ENCODE measurements around the gene SCGB1A1.
"Not testable (repeated sequence)": the region's sequence is repeated elsewhere in the genome, so short reads cannot be mapped to it uniquely, and the experiment has no call there.

DNA sequence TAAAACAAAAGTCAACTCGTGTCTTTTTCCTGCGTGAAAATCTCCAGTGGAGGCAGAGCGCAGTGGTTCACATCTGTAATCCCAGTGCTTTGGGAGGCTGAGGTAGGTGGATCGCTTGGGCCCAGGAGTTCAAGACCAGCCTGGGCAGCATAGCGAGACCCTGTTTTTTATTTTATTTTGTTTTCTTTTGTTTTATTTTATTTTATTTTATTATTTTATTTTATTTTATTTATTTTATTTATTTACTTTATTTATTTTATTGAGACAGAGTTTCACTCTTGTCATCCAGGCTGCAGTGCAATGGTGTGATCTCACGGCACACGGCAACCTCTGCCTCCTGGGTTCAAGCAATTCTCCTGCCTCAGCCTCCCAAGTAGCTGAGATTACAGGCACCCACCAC lies 31.1 kb downstream of the SCGB1A1 start:
- TF ChIP-seq, protein P1, sequence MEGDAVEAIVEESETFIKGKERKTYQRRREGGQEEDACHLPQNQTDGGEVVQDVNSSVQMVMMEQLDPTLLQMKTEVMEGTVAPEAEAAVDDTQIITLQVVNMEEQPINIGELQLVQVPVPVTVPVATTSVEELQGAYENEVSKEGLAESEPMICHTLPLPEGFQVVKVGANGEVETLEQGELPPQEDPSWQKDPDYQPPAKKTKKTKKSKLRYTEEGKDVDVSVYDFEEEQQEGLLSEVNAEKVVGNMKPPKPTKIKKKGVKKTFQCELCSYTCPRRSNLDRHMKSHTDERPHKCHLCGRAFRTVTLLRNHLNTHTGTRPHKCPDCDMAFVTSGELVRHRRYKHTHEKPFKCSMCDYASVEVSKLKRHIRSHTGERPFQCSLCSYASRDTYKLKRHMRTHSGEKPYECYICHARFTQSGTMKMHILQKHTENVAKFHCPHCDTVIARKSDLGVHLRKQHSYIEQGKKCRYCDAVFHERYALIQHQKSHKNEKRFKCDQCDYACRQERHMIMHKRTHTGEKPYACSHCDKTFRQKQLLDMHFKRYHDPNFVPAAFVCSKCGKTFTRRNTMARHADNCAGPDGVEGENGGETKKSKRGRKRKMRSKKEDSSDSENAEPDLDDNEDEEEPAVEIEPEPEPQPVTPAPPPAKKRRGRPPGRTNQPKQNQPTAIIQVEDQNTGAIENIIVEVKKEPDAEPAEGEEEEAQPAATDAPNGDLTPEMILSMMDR (IDR thresholded peaks at IDR 0.05) = not testable (repeated sequence)
- TF ChIP-seq EZH2 (IDR thresholded peaks at IDR 0.05; ENCODE audit: borderline replicate concordance, insufficient read depth, low read depth, low read length, poor library complexity, severe bottlenecking) = not testable (repeated sequence)

All from B cell (primary cell).